Tibial nerve (tissue), 4 donors: ENCODE data around the gene ST14.

Experiments used
- EP300 ChIP-seq, 2 donors: sonication (generic); formaldehyde crosslinking; IDR thresholded peaks; one replicate each; pipeline ENCODE4 v1.6.1; 2017; ENCODE audit warnings: antibody characterized with exemption in 2 of 2, mild to moderate bottlenecking in 1 of 2
- POLR2A ChIP-seq, 2 donors: fragments of 450-650 bp; IDR thresholded peaks; one replicate each; pipeline ENCODE4 v1.6.1; 2017; ENCODE audit warnings: antibody characterized with exemption in 2 of 2, mild to moderate bottlenecking in 2 of 2, moderate library complexity in 2 of 2
- TF ChIP-seq, protein P1 (sequence below), 5 experiments: fragments of 200-600 bp in 3 of 5; fragments of 450-650 bp in 2 of 5; sonication (generic) in 3 of 5; IDR thresholded peaks; one replicate each; pipeline ENCODE4 v1.5.1; 2016 to 2019; ENCODE audit warnings: antibody characterized with exemption in 5 of 5, mild to moderate bottlenecking in 3 of 5, moderate library complexity in 2 of 5

DNA sequence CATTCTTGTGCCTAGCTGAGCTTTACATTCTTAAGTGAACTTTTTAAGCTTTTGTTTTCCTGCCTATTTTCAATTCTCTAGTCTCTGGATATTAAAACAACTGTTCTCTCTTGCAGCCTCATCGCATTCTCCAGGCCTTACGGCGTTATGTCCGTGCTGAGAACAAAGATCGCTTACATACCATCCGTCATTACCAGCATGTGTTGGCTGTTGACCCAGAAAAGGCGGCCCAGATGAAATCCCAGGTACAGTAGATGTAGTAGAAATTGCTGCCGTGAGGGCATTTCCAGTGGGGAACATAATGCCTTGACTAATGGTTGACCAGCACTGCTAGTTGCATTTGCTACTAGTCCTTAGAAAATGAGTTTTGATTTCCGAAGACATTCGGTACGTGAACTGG, 29.7 kb upstream of the ST14 start:
- TF ChIP-seq, protein P1, sequence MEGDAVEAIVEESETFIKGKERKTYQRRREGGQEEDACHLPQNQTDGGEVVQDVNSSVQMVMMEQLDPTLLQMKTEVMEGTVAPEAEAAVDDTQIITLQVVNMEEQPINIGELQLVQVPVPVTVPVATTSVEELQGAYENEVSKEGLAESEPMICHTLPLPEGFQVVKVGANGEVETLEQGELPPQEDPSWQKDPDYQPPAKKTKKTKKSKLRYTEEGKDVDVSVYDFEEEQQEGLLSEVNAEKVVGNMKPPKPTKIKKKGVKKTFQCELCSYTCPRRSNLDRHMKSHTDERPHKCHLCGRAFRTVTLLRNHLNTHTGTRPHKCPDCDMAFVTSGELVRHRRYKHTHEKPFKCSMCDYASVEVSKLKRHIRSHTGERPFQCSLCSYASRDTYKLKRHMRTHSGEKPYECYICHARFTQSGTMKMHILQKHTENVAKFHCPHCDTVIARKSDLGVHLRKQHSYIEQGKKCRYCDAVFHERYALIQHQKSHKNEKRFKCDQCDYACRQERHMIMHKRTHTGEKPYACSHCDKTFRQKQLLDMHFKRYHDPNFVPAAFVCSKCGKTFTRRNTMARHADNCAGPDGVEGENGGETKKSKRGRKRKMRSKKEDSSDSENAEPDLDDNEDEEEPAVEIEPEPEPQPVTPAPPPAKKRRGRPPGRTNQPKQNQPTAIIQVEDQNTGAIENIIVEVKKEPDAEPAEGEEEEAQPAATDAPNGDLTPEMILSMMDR (IDR thresholded peaks at IDR 0.05) = no peak
- TF ChIP-seq POLR2A (IDR thresholded peaks at IDR 0.05) (no peak), EP300 (IDR thresholded peaks at IDR 0.05) (no peak)
